ENCODE data around the gene PTPRM.
"Not testable (repeated sequence)": the region's sequence is repeated elsewhere in the genome, so short reads cannot be mapped to it uniquely, and the experiment has no call there.

Gene PTPRM

DNA sequence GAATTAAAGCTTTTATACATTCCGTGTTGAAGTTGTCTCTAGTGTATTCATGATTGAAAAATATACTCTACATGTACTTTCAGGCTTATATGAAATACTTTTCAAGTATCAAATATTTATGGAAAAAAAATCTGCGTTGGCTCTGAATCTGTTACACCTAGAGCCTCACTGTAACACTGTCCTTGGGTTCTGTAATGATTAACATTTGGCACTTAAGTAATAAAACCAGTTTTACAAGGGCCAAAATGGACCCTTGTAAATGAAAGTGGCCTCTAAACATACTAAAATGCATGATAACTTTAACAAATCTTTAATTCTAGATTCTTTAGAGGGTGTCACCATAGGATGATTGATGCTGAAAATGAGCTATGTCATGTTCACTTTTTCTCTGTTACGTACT, 162.8 kb downstream of the PTPRM start:
- DNase-seq = no peak

DNA sequence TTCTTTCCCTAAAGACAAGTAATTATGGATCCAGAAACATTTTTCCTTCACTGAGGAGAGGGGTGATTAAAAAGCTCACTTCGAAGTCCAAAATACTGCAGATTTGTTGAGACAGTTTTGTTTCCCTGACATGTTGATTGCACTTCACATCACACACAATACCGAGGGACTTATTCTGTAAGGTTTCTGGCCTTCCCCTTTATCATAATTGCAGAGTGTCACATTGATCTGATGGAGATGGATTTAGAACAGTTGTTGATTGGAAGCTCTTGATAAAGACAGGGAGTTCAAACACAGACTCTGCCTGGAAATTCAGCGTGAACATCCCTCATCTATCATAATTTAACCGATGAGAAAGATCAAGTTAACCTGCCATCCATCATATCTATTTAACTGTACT, 163.6 kb downstream of the PTPRM start:
- DNase-seq = no peak

DNA sequence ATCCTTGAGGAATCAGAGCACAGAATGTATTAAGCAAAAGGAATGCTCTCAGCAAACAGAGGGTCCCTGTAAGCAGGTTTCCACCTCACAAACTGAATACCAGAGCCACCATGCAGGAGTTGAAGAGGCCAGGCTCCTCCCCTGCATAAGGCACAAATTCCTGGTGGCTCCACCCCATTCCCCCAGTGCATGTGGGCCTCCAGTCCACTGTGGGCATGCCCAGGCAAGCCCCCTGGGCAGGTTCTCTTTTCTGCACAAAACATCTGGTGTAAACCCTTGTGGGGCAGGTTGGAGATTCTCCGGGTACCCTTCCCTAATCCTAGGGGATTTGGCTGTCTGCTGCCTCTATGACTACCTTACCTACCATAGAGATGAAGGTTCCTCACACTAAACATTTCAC, 166.5 kb downstream of the PTPRM start:
- DNase-seq = no peak

DNA sequence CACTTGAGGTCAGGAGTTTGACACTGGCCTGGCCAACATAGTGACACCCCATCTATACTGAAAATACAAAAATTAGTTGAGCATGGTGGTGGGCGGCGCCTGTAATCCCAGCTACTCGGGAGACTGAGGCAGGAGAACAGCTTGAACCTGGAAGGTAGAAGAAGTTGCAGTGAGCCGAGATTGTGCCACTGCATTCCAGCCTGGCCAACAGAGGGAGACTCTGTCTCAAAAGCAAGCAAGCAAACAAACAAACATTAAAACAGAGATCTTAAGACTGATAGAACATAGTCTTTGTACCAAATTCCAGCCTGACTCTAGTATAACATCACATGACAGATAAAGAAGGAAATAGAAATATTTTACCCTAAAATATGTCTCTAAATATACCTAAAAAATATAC, 168.1 kb downstream of the PTPRM start:
- no peak for DNase-seq

DNA sequence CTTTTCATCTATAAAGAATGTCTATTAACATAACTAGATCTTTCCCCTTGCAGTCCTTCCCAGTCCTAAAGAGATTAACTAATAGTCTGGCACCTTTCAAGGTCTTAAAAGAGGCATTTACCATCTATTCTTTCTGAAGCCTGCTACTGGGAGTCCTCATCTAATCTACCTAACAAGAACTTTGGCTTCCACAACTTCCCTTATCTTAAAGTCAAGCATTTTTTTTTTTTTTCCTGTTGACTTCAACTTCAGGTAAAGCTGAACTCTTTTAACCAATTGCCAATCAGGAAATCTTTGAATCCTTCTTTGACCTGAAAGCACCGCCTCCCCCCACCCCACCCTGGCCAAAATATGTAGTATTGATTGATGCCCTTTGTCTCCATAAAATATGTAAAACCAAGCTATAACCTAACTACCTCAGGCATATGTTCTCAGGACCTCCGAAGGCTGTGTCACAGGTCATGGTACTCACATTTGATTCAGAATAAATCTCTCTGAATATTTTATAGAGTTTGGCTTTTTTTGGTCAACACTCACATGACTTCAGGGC, 168.6 kb downstream of the PTPRM start:
- no peak for DNase-seq

DNA sequence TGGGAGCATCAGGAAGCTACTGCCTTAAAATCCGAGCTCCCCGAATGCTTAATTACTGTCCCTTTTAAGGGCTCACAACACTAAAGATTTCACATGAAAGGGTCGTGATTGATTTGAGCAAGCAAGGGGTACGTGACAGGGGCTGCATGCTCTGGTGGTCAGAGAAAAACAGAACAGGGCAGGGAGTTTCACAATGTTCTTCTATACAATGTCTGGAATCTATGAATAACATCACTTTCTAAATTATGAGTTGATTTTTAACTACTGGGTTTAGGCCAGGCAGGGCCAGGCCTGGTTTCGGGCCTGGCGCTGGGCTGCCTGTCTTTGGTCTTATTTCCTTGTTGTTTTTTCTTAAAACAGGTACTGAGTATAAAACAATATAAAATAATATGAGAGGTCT, 169.4 kb downstream of the PTPRM start:
- DNase-seq = not testable (repeated sequence)

DNA sequence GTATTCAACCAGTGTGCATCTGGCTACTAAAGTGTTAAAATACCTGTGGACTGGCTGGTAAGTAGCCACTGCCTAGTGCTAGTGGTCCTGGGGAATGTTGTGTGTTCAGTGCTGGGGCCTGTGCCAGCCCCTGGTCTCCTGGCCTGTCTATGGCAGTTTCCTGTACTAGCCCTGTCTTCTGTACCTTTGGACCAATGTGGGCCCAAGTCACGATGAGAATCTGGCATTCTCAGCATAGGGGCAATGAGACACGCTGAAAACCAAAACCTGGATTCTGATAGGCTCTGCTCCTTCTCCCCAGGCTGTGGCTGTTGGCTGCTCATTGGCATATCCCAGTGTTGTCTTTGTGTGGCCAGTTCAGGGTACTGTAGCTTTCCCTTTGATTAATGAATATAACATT, 170.4 kb downstream of the PTPRM start:
- no peak for DNase-seq

DNA sequence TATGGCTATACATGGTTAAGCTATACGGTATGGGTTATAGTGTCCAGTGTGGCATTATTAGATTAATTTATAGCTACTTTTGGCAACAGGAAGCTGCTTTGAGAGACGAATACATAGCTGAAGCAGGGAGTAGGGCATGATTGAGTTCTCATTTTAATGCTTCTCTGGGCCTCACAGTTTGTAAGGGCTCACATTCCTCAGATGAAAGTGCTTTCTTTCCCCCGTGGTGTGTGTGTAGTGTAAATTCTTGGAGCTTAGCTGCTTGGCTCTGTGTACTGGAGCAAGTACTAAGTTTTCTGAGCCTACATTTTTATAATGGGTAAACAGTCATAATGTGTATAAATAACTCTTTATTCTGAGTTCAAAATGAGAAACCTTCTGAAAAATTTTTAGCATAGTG, 173.7 kb downstream of the PTPRM start:
- DNase-seq = no peak

DNA sequence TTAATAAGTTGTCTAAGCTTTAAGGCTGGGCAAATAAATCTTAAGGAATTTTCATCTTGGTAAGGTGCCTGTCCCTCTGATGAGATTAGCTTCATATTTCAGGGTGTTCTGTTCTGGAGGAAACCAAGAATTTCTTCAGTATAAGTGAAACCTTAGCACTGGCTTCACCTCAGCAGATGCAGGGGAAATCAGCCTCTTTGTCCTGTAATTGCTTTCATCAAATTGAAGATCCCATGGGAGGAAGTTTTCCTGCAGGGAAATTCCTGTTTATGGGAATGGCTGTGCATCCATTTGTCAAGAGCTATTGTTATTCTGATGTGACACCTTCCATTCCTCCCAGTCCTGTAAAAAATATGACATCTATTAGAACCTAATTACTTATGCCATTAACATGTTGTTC, 174.5 kb downstream of the PTPRM start:
- DNase-seq = no peak

DNA sequence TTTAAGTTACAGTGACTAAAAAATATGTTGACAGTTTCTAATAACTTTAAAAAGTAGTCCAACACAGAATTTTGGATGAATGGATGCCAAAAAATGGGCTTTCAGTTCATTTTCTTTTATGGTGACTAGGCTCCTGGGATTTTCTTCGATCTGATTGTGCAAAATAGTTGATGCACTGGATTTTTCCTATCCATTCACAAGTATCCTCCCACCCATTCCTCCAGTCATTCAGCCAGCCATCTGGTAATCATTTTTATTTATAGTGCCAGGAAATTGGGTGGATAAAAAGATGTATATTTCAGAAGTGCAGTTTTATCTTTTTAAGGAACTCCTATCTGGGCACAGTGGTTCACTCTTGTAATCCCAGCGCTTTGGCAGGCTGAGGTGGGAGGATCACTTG, 175.1 kb downstream of the PTPRM start:
- no peak for DNase-seq

DNA sequence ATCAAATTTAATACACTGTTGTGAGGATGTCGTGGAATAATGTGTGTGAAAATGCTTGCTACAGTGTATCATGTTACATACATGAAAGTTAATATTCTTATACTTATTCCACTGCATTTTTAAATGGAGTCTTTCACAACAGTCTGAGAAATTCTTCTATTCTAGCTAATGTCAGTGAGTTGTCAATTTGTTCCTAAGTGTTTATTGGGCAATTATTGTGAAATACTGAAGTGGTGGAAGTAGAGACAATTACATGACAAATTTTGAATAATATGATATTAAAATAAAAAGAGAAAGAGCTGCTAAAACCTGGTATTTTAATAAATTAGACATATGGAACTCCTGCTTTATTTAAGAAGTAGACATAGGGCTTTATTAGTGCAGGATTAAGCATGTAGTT, 176.1 kb downstream of the PTPRM start:
- peak; percentile 3 for DNase-seq

DNA sequence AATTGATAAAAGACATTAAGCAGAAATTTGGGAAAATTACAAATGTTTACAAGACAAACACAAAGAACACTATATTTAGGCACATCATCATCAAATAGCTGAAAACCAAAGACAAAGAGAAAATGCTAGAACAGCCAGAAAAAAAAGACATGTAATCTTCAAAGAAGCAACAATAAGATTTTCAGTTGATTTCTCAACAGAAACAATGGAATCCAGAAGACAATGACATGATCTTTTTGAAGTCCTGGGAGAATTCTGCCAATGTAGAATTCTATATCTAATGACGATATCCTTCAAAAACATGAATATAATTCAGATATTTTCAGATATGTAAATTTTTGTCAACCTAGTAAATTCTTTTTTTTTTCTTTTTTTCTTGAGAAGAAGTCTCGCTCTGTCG, 179.0 kb downstream of the PTPRM start:
- no peak for DNase-seq

DNA sequence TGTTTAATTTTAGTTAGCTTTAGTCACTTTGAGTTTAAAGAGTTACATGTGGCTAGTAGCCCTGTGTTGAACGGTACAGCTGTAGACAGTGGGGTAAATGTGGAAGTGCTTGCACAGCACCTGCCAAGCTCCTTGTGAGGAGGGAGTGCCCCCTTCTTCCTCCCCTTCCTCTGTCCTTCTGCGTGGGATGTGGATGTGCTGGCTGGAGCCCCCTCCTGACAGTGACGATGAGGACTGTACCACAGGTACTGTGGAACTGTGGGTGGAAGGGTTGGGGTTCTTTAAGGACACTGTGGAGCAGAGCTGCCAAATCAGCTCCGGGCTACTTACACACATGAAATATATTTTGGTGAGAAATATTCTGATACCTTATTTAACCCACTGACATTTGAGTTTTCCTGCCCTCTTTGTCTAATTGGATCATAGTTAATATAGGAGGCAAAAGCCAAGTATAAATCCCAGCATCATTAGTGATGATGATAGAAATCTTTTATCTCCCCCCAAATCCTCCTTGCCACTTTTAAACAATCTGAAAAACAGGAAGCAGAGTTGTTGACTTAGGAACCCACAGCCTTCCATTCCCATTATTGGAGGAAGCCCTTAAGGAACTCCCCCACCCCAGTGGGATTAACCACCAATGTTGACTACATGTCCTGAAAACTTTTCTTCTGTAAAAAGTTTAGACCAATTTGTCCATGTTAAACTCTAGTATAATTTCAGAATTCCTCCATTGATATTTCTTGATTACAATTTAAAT, 181.3 kb downstream of the PTPRM start:
- DNase-seq = no peak

DNA sequence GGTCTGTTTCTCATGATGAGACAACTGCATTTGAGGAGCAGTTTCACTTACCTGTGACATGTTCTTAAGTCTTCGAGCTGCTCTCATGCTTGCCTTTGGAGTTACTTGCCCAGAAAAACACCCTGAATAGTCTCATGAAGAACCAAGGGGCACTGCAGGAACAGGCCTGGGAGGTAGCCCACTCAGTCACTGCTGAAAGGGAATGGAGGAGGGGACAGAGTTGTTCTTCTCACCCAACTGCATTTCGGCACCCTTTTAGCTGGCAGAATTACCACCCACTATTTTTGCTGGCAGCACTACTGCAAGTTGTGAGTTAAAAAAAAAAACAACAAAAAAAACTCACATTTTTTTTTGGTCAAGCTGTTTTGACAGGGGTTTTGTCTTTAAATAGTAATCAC, 181.9 kb downstream of the PTPRM start:
- DNase-seq = no peak

DNA sequence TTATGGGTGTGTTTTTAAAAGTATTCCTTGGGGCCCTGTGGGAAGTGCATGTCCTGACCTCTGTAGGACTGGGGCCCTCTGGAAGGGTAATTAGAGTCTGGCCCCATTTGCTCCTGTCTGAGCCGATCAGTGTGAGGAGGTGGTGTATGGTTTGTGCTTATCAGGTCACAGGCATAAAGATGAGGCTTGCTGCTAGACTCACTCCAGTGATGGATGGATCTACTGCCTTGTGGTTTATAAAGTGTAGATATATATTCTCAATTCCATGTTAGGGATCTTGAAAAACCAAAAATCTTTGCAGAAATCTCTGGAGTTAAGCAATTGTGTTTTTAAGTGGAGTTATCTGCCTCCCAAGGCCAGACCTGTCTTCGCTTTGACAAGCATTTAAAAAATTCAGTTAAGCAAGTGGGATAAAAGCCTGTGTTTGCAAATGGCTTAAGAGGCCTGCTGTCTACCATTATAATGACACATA, 182.4 kb downstream of the PTPRM start:
- no peak for DNase-seq

DNA sequence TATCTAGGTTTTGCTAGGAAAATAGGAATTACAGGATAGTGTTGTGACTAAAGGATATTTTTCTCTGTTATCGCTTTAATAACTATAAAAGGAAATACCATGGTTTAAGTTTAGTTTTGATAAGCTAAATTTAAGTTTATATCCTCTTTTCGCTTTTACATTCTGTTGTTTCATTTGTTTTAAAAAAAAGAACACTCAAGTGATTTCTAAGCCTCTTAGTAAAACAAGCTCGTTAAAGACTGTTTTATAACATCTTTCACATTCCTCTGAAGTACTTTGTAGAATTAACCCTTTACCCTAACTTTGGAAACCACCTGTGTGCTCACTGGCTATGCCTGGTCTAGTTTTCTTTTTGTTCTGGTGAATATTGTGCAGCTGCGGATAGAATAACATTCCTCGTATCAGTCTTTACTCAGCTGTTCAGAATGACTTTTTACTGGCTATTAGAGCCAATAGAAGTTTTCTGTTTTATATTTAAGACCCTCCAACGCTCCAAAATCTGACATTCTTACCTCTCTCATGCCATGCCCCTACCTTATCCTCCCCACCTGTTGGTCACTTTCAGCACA, 183.1 kb downstream of the PTPRM start:
- DNase-seq = no peak

DNA sequence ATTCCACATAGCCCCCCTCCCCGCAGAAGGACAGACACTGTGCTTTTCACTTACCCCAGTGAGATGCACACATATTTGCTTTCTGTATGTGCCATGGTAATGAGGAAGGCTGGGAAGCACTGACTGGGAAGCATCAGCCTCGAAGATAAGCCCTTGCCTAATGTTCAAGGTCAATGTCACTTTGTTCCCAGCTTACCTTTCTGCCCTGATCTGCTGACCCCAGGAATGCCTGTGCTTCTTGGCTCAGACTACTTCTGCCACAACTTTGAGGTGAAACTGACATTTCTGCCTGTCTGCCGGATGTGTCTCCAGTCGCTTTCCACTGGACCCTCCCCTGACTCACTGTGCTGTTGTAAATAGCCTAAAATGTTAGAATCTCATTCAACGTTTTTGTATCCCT, 183.8 kb downstream of the PTPRM start:
- DNase-seq = no peak

DNA sequence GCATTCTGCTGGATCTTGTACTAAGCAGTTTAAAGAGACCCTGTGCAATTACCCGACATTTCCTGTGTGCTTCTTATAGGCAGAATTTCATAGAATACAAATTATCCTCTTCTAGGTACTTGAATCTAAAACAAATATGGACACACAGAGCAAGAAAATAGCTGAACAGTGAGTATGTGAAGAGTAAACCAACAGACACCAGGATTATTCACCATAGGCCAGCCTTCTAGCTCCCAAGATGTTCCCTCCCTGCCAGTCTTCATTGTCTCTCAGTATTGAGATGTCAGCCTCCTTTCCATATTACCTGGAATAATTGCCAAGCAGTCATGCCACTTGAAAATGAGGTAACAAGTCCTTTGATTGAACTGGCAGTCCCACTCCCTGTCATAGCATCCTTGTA, 187.1 kb downstream of the PTPRM start:
- DNase-seq = no peak

DNA sequence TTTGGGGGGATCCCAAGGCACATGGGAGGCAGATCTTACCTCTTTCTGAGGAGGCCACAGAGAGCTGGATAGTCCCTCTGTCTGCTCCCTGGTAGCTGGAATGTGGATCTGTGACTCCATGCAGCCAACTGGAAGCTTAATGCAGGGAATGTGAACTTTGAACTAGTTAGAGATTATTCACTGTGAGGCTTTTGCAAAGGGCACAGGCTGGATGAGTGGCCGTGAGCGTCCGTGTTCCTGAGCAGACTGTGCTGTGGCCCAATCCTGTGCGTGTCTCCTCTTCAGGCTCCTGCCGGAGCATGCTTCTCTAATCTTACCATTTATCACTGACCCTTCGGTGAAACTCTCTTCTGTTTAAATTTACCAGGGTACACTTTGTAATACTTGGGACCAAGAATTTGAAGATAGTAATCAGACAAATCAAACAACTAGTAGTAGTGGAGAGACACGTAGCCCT, 187.6 kb downstream of the PTPRM start:
- DNase-seq = no peak

DNA sequence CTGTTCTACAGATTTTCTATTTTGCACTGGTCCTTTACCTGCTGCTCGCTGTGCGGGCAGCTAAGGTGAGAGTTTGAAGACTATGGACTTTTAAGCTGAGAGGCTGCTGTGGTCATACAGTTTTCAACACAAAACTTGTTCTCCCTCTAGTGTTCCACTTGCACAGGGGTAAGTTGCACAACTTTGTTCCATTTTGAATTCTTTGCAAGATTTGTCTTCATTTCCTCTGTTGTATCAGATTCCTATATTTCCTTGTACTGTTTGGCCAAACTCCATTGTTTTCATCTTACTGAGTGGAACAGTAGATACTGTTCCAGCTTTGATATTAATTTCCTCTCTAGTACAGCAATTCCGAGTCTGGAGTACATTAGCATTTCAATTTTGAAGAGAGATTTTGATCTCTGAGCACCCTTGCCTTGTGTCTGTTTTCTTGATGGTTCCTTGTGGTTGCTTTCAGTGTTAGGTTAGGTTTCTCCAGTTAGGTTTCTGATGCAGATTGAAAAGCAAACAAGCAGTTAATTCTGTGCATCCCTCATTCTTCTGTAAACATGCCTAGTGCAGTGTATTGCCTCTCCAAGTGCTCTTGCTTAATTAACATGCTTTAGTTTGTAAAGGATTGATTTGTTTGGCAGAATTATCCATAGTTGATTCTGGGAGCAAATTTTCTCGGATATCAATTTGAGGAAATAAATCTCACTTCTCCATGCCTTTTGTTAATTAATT, 188.8 kb downstream of the PTPRM start:
- no peak for DNase-seq

DNA sequence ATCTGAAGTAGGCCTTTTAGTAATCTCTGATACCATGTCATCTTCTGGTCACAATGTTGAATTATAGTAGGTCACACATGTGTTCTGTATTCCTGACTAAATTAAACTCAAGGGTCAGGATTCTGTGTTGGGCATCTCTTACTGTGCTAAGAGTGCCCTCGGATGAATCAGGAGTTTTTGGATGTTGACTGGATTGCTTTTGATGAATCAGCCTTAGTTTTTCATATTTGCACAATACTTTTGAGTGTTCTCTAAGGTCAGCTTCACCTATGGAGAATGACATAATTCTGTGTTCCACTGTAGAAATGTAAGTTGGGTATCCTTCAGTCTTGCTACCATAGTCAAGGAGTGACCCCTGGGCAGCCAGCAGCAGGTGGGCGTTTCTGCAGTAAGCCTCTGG, 190.1 kb downstream of the PTPRM start:
- no peak for DNase-seq

DNA sequence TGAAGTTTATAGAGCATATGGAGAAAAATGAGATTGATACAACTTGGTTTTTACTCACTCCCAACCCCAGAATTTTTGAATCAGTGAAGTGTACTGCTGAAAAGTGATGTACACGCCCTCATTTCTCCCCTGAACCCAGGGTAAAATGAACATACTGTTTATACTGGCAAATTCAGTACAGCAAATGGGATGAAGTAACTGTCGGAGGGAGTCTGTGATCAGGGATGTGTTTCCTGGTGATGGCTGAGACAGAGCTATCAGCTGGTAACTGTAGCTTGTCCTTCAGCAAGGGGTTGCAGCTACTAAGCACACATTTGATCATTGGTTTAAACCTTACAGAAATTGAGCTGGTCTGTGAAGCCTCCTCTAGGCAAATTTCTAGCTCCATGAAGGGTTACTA, 191.6 kb downstream of the PTPRM start:
- no peak for DNase-seq

DNA sequence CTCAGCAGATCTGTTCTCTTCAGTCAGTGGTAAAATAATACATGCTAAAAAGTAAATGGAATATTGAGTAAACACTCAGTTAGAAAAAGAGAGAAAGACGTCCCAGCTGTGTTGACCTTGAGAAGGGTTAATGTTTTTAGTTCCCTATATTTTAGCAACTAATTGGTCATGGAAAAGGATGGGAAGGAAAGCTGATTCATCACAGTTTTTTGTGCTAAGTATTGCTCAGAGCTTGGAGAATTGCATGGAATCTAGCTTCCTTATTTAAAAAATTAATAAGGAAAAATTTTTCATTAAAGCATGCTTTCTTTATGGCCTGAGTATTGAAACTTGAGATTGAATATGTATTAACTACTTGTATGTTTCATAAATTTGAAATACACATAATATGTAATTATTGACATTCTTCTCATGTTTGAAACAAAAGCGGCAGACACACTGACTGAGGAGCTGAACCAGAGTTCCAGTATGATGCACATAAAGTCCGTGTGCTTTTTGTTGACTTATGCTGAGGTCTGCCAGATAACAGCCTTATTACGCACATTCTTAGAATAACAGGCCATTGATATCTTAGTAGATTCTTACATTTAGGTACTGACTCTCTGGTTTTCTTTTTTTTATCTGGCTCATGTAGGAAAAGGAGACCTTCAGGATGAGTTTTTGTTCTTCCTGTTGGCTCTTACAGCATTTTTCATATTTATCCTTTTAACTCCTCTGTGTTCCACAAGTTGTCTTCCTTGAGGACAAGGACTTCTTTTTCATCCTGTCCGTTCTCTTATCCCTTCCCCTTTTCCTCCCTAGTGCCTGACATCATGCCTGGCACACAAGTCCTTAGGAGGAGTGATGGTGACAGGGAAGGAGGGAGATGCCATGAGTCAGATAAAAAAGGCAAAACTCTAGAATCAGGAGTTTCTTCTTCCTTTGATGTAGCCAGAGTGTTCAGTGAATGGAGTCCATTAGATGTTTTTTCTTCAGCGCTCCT, 194.1 kb downstream of the PTPRM start:
- no peak for DNase-seq

Data from hematopoietic multipotent progenitor cell treated with erythropoietin and hydrocortisone succinate and interleukin-3 and kit ligand, for 6 days (in vitro differentiated cells).